K562 (cell line): ENCODE results near the gene SRPK3. TPM values are rescaled to one million over a fixed set of nuclear protein-coding genes. Genes with fewer than 3 reads are reported as not detected.

Experiments used
- ATAC-seq: fragments of 200-7000 bp; cut with Tn5 transposase; 3 replicates; pipeline ENCODE4 v1.9.1; 2020; ENCODE audit warnings: moderate library complexity
- BruUV-seq: library from RNA; stranded (reverse); fragments of 400-500 nt; replicated peaks from 2 replicates; lab custom pipeline; 2021; lab: Mats Ljungman, UMichigan
- CTCF ChIA-PET: fragments of 300-600 bp; formaldehyde crosslinking; extraction: SDS; loops from one replicate; lab custom pipeline; 2021; ENCODE audit warnings: low intra/inter-chr PET ratio; lab: Yijun Ruan, JAX
- POLR2A ChIA-PET: fragments of 300-600, 350-650 bp; sonication (Branson Sonifier 250); formaldehyde crosslinking; extraction: SDS; loops from one replicate; lab custom pipeline; 2021; ENCODE audit warnings: antibody characterized with exemption, inconsistent platforms; lab: Yijun Ruan, JAX
- DNase-seq, 4 experiments: peaks; one replicate each; pipeline versions ENCODE4 v3.0.0 to v3.0.0-alpha.2; 2011 to 2018; ENCODE audit warnings: low spot score in 3 of 4, mixed read lengths in 3 of 4; ENCODE audit errors: extremely low read depth in 1 of 4
- FAIRE-seq: peaks from 2 replicates; lab custom pipeline; 2011; peaks lifted over from hg19 to GRCh38; lab: Jason Lieb, UNC
- H2AFZ ChIP-seq: 2 replicates; pipeline ENCODE4 v1.6.0; 2011; ENCODE audit warnings: low read depth, low read length, control low read depth, inconsistent platforms
- H3K27ac ChIP-seq: fragments of 200-600 bp; 3 replicates; pipeline ENCODE4 v1.8.0; 2011; ENCODE audit warnings: low read depth, mild to moderate bottlenecking, control low read depth, inconsistent platforms, low read length, moderate library complexity, mixed read lengths; ENCODE audit errors: extremely low read depth
- H3K27me3 ChIP-seq, 2 experiments: fragments of 300-600 bp in 1 of 2; 2 replicates in 1 of 2; 3 replicates in 1 of 2; pipeline versions ENCODE4 v1.6.0 to v1.8.0; 2011; ENCODE audit warnings: inconsistent platforms in 2 of 2, low read length in 2 of 2, mild to moderate bottlenecking in 1 of 2, mixed read lengths in 1 of 2, moderate library complexity in 1 of 2; ENCODE audit not compliant: control insufficient read depth in 2 of 2, insufficient read depth in 2 of 2
- H3K36me3 ChIP-seq: fragments of 300-600 bp; 3 replicates; pipeline ENCODE4 v1.8.0; 2011; ENCODE audit warnings: mild to moderate bottlenecking, low read length, inconsistent platforms; ENCODE audit not compliant: control insufficient read depth, insufficient read depth
- H3K4me1 ChIP-seq, 2 experiments: fragments of 200-600 bp in 1 of 2; replicated peaks in 1 of 2; 2 replicates in 1 of 2; 3 replicates in 1 of 2; pipeline versions ENCODE4 v1.5.1 to v1.8.0; 2011; ENCODE audit warnings: inconsistent platforms in 2 of 2, low read length in 2 of 2, mild to moderate bottlenecking in 1 of 2, mixed read lengths in 1 of 2, moderate library complexity in 1 of 2; ENCODE audit not compliant: control insufficient read depth in 2 of 2, insufficient read depth in 2 of 2
- H3K4me2 ChIP-seq: 2 replicates; pipeline ENCODE4 v1.6.1; 2011; ENCODE audit warnings: low read length, control low read depth, inconsistent platforms, mixed read lengths; ENCODE audit not compliant: insufficient read depth
- H3K4me3 ChIP-seq: fragments of 200-600 bp; sonication (generic), shearing (Covaris generic); 2 replicates; pipeline ENCODE4 v1.5.1; 2016; ENCODE audit warnings: control low read depth, inconsistent platforms
- H3K79me2 ChIP-seq: fragments of 200-600 bp; 3 replicates; pipeline ENCODE4 v1.8.0; 2011; ENCODE audit warnings: low read length, inconsistent platforms; ENCODE audit not compliant: control insufficient read depth, insufficient read depth
- H3K9ac ChIP-seq, 2 experiments: 2 replicates each; pipeline versions ENCODE4 v1.6.0 to v1.6.1; 2011; ENCODE audit warnings: low read depth in 2 of 2, low read length in 2 of 2, control low read depth in 1 of 2, inconsistent platforms in 1 of 2, mild to moderate bottlenecking in 1 of 2, mixed read lengths in 1 of 2; ENCODE audit not compliant: insufficient read depth in 1 of 2
- H3K9me1 ChIP-seq: one replicate; pipeline ENCODE4 v1.6.0; 2011; ENCODE audit warnings: inconsistent platforms, mild to moderate bottlenecking, low read length, moderate library complexity; ENCODE audit not compliant: control insufficient read depth, insufficient read depth
- H3K9me3 ChIP-seq: replicated peaks from 2 replicates; pipeline ENCODE4 v1.5.1; 2011; ENCODE audit warnings: low read depth, low read length, inconsistent platforms; ENCODE audit not compliant: control insufficient read depth, insufficient read depth
- H4K20me1 ChIP-seq: replicated peaks from 2 replicates; pipeline ENCODE4 v1.6.1; 2011; ENCODE audit warnings: low read length, inconsistent platforms, mixed read lengths; ENCODE audit not compliant: control insufficient read depth, insufficient read depth
- ARNT ChIP-seq, 2 experiments: fragments of 450-650 bp; IDR thresholded peaks; 2 replicates each; pipeline ENCODE4 v1.6.1; 2016; ENCODE audit warnings: mild to moderate bottlenecking in 1 of 2
- BRD9 ChIP-seq: fragments of 450-650 bp; IDR thresholded peaks from 2 replicates; pipeline ENCODE4 v1.6.1; 2018; ENCODE audit warnings: low read depth; ENCODE audit not compliant: partially characterized antibody
- EHMT2 ChIP-seq: fragments of 450-650 bp; IDR thresholded peaks from 2 replicates; pipeline ENCODE4 v1.6.1; 2018; ENCODE audit warnings: antibody characterized with exemption
- ESRRB ChIP-seq: fragments of 250-450 bp; sonication (Bioruptor Pico); IDR thresholded peaks from 2 replicates; pipeline ENCODE4 v1.5.0; 2020; ENCODE audit warnings: mild to moderate bottlenecking, moderate library complexity, borderline replicate concordance
- ETV1 ChIP-seq: fragments of 450-650 bp; conservative IDR thresholded peaks from 2 replicates; pipeline ENCODE4 v1.6.1; 2016; ENCODE audit warnings: missing genetic modification characterization, control low read depth, low read depth, missing compliant biosample characterization
- FOS ChIP-seq: IDR thresholded peaks from 3 replicates; pipeline ENCODE4 v1.6.1; 2011; ENCODE audit not compliant: insufficient read length; ENCODE audit errors: extremely low read depth
- MBD2 ChIP-seq: sonication (generic); IDR thresholded peaks from 2 replicates; pipeline ENCODE4 v1.6.1; 2016; ENCODE audit warnings: low read depth, borderline replicate concordance
- MECOM ChIP-seq: fragments of 250-450 bp; sonication (Bioruptor Pico); IDR thresholded peaks from 2 replicates; pipeline ENCODE4 v1.8.0; 2022; ENCODE audit warnings: inconsistent platforms
- SIN3B ChIP-seq: fragments of 450-650 bp; IDR thresholded peaks from 2 replicates; pipeline ENCODE4 v1.6.1; 2017; ENCODE audit warnings: low read depth, mild to moderate bottlenecking, moderate library complexity
- ZNF436 ChIP-seq: fragments of 250-450, 450-650 bp; sonication (Bioruptor Pico); formaldehyde crosslinking; IDR thresholded peaks from 2 replicates; pipeline ENCODE4 v1.7.0; 2020; ENCODE audit warnings: mild to moderate bottlenecking
- WGBS: fragments of 100-300 bp; shearing (Covaris generic); methylation state at CpG from one replicate; pipeline ENCODE4 v1.1.6; 2016; ENCODE audit warnings: low coverage, mixed read lengths; ENCODE audit not compliant: insufficient coverage; ENCODE audit errors: missing lambda C conversion rate; 5-methylcytosine and 5-hydroxymethylcytosine counted together
- in situ Hi-C: fragments of 300-500 bp; cut with MboI; formaldehyde crosslinking; loops from 4 replicates; pipeline ENCODE4 v1.15.0; 2018; ENCODE audit warnings: inconsistent platforms, mixed read lengths
- intact Hi-C: fragments of 100-400 bp; cut with micrococcal nuclease; formaldehyde crosslinking; loops from 2 replicates; pipeline ENCODE4 v1.14.2; 2022
- polyA plus RNA-seq, 8 experiments: library from polyadenylated mRNA; depleted of rRNA in 4 of 8; stranded (reverse) in 5 of 8; unstranded in 3 of 8; fragments of >200 nt; fragmentation: Nextera tagmentation in 2 of 8; fragmentation: Illumina TruSeq in 1 of 8; extraction: Ambion mirVana in 2 of 8; extraction: Trizol in 1 of 8; gene quantifications; 2 replicates each; pipeline versions ENCODE4 v1.2.1 to v1.2.3, GENCODE V29; 2011 to 2014; ENCODE audit warnings: inconsistent platforms in 1 of 8, missing spikeins in 1 of 8
- total RNA-seq, 7 experiments: library from RNA; depleted of rRNA in 6 of 7; stranded (reverse); fragments of >200 nt in 6 of 7; fragmentation: Illumina TruSeq in 2 of 7; extraction: Trizol in 2 of 7; gene quantifications; 2 replicates each; pipeline versions ENCODE4 v1.2.1 to v1.2.3, GENCODE V29; 2011 to 2021; ENCODE audit warnings: low replicate concordance in 1 of 7
- TF ChIP-seq, protein P1 (sequence below): fragments of 450-650 bp; formaldehyde crosslinking; IDR thresholded peaks from 2 replicates; pipeline ENCODE4 v1.4.0; 2020; ENCODE audit warnings: mild to moderate bottlenecking, moderate library complexity

Gene SRPK3
- total and polyA plus RNA-seq, 9 of the 15 experiments (the other 6 are each of a cell fraction or from before 2014, with no cell fraction given) = 0.01 to 0.09 (median 0.04) TPM; not detected in 2

DNA sequence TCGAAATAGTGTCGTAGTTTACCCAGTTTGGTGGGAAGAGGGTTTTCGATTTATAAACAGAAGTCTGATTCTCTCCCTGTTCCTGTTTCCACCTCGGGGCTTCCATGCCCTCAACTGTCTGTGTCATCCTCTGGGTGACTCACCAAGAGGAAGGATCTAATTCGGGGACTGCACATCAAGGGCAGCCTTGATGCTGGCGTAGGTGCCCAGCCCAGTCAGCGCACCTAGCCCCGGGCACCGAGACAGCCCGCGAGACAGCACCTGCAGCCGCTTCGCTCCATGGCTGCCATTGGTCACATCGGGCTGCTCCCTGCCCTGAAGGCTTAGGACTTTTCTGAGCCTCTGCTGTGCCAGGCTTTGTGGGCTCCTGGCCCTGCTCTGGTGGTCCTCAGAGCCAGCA is 48.4 kb upstream of the SRPK3 start:
- POLR2A ChIA-PET = no interaction called here
- TF ChIP-seq FOS = no peak
- TF ChIP-seq BRD9 = no peak
- TF ChIP-seq ZNF436 (CRISPR knock-in tag) = no peak
- no peak for TF ChIP-seq ARNT (IDR thresholded peaks at IDR 0.05)
- no peak for TF ChIP-seq SIN3B
- no peak for TF ChIP-seq ETV1 (tag)
- TF ChIP-seq ESRRB = no peak
- no peak for TF ChIP-seq MECOM (CRISPR knock-in tag)
- TF ChIP-seq, protein P1, sequence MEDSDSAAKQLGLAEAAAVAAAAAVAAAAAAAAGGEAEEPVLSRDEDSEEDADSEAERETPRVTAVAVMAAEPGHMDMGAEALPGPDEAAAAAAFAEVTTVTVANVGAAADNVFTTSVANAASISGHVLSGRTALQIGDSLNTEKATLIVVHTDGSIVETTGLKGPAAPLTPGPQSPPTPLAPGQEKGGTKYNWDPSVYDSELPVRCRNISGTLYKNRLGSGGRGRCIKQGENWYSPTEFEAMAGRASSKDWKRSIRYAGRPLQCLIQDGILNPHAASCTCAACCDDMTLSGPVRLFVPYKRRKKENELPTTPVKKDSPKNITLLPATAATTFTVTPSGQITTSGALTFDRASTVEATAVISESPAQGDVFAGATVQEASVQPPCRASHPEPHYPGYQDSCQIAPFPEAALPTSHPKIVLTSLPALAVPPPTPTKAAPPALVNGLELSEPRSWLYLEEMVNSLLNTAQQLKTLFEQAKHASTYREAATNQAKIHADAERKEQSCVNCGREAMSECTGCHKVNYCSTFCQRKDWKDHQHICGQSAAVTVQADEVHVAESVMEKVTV (CRISPR knock-in tag) = no peak
- TF ChIP-seq MBD2 = no peak
- TF ChIP-seq EHMT2 = no peak
- Histone ChIP-seq H3K27me3 (no peaks in the 10 kb centered on the region), H3K9me3 (0 out of 2 replicates have a peak, but pooled peaks cover 2% of the 10 kb centered on the region), H3K4me3 (no peak overlapping the region), H3K9ac (no peak overlapping the region), H3K9me1 (no peaks in the 10 kb centered on the region), H3K4me2 (no peak overlapping the region), H3K36me3 (no peaks in the 10 kb centered on the region; the same call in 2 of the 3 replicates), H3K79me2 (no peaks in the 10 kb centered on the region), H2AFZ (no peak overlapping the region), H3K4me1 (peaks cover 12 to 43% of the 10 kb centered on the region in 2 experiments; a peak in 4 of 5 replicates), H3K27ac (no peak overlapping the region), H4K20me1 (no peaks in the 10 kb centered on the region)
- DNase-seq (no peak), ATAC-seq (no peak), FAIRE-seq (no peak)
- CTCF ChIA-PET = no interaction called here
- WGBS = 74% methylated on average over 5 of the region's 14 CpGs
- in situ Hi-C loops (no loop called here), intact Hi-C loops (no loop called here)
- BruUV-seq = no TSS peak
